NCI-H1092 (cell line): Measurements from ENCODE around the gene CADPS2.

ENCODE experiments used
- DNase-seq: peaks from one replicate; lab custom pipeline; 2025; lab: John Stamatoyannopoulos, UW

The CADPS2 gene

DNA sequence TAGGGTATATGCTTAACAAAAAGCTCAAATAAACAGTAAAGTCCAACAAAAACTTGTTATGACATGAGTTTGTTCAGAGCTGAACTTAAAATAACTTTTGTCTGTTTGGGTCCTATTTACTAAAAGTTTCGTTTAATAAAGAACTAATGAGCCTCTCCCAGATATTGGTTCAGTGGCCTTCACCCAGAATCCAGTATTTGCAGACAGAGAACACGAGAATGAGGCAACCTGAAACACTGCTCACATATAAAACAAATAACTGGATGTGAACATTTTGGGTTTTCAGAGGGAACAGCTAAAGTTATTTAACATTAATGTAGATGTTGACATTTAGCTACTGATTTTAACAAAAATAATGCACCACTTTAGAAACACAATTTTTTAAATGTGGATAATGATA lies 285.6 kb downstream of the CADPS2 start:
- no peak for DNase-seq

- no peak for DNase-seq
These were observed 286.2 kb downstream of the CADPS2 start for GRCh38 chr7:122600042-122600441.

GRCh38 chr7:122597277-122597676 lies 289.0 kb downstream of the CADPS2 start:
- no peak for DNase-seq

DNA sequence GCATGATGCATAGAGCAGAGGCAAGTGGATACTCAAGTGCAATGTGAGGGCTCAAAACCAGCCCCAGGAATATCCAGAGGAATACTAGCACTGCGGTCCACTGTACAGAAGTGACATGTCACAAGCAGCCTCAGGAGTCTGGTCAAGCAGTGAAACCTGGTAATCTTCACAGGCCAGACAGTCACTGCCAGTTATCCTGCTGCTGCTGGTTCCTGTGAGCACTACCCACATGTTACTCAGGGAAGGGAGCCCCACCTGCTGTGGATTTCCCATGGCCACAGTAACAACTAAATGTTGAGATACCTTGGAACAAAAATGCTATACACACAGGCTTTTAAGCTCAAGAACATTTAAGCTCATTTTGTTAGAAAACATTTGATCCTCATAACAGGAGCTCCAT lies 290.4 kb downstream of the CADPS2 start:
- DNase-seq, result no peak

DNA sequence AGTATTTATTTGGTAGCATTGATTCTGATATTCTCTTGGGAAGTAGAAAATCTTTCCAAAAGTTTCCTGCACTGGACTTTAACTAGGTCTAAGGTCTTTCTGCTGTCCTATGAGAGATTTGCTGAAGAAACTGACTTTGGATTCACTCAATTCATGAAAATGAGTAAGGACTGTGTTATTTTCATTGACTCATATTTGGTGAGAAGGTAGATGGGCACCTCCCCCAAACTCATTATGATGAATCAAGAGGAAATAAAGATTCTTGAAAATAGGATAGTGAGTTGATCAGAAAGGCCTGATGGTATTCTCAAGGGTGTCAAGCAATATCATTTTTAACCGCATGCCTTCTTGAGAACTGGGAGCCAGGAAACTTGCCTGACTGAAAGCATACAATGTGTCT lies 297.6 kb downstream of the CADPS2 start:
- no peak for DNase-seq

- no peak for DNase-seq
These were observed 301.5 kb downstream of the CADPS2 start for GRCh38 chr7:122584676-122585251.

GRCh38 chr7:122578350-122578749 lies 307.9 kb downstream of the CADPS2 start:
- DNase-seq, result no peak

- DNase-seq, result no peak
These were observed 308.7 kb downstream of the CADPS2 start for GRCh38 chr7:122577449-122578003.

DNA sequence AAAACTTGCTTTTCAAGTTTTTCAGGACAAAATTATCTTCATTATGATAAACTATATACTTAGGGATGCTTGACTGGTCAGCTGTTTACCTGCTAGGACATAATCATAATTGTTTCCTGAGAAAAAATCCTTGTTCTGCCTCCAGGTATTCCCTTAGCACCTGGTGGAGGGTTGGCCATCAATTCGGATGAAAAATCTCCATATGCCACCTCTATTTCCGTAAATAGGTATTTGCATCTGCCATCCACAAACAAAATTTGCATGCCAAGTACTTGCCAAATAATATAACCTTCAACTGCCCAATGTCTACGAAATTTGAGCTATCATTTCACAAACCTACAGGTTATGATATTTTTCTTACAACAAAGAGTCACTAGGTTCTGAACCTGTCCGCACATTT lies 313.6 kb downstream of the CADPS2 start:
- DNase-seq, result no peak

- no peak for DNase-seq
These were observed 324.9 kb downstream of the CADPS2 start for GRCh38 chr7:122561326-122561725.

GRCh38 chr7:122556873-122557542 lies 329.3 kb downstream of the CADPS2 start:
- no peak for DNase-seq

GRCh38 chr7:122556219-122556618 lies 330.0 kb downstream of the CADPS2 start:
- DNase-seq, result no peak

GRCh38 chr7:122553761-122554160 lies 332.5 kb downstream of the CADPS2 start:
- DNase-seq, result no peak

- no peak for DNase-seq
These were observed 333.5 kb downstream of the CADPS2 start for GRCh38 chr7:122552769-122553168.

DNA sequence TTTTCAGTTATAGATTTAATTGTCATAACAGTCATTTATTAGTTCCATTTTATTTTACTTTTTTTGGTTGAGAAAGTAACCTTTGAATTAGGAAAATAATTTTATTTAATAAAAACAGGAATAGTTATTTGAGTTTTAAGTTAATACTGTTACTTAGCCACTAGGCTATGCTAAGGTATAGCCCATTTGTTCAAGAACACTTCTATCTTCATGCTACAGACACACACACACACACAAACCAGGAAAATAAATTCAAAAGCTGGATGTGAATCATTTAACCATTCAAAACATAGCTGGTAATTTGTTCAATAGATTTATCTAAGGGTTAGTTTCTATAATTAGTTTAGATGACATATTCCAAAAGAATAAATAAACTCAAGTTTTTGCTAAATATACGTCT lies 335.7 kb downstream of the CADPS2 start:
- no peak for DNase-seq

DNA sequence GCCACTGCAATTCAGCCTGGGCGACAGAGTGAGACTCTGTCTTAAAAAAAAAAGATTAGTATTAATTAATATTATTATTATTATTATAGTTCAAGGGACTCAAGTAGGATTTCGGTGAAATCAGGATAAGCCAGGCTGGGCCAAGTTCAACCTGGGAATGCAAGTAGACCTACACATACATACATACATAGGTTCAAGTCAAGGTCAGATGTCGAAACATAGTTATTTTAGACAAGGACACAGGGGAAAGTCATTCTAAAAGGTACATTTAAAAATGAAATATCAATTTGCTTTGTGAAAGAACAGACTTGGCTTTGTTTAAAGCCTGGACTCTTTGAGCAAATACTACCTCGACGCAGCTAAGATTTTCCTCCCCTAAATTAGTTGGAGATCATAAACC lies 336.7 kb downstream of the CADPS2 start:
- no peak for DNase-seq

DNA sequence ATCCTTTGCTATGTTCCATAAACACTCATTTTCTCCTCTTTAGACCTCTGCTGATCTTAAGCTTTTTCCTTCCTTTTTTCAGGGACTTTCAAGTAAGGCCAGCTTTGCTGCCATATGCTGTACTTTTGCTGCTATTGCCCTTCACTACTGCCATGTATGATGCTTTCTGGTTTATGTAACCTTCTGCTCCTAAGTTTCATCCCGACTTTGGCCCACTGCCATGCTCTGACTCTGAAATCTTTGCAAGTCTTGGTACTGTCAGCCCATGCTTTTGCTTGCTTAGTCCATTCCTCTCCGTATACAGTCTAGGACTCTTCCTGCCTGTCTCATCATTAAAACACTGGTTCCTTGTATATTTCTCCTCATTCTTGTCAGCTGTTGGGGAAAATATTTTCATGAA lies 339.8 kb downstream of the CADPS2 start:
- no peak for DNase-seq

DNA sequence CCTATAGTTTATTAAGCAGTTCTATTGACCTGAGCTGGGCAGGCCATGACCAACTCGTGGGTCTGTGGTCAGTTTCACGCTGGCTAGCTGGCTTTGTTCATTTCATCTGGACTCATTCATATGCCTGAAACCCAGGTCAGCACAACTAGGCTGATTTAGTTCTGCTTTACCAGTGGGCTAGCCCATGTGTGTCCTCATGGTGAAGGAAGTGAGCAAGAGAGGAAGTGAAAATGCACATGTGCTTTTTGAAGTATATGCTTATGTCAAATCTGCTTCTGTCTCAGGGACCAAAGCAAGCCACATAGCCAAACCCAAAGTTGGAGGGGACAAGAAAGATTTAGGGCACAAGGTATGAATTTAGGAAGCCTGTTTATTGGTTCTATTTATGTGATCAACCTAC lies 341.8 kb downstream of the CADPS2 start:
- no peak for DNase-seq

DNA sequence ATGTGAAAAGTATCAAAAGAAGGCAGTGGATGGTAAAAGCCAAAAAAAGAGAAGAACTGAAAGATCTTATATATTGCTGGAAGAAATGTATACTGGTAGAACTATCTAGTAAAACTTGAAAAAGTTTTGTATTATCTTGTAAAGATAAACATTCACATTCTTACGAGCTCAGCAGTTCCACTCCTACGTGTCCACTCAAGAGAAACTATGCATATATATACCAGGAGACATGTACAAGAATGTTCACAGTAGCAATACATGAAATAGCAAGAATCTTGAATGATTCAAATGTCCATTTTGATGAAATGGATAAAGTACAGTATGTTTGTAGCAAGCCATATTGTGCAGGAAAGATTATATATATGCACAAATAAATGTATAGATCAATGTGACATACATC lies 342.4 kb downstream of the CADPS2 start:
- DNase-seq, result no peak

DNA sequence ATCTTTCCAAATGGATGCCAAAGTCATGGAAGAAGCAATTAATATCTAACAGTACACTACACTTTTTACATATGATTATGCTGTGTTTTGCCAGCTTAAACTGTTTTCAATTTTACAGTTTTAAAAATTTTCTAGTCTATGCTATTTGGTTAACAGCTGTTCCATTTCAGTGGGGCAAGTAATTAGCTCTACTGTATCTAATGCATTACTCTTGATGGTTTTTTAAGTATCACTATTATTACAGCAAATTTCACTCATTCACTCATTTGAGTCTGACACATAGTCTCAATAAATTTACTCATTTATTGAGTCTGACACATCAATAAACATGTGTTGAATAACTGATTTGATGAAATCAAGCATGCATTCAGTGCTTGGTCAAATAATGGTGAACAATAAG lies 343.1 kb downstream of the CADPS2 start:
- DNase-seq, result no peak

GRCh38 chr7:122535086-122535485 lies 351.2 kb downstream of the CADPS2 start:
- DNase-seq, result no peak

DNA sequence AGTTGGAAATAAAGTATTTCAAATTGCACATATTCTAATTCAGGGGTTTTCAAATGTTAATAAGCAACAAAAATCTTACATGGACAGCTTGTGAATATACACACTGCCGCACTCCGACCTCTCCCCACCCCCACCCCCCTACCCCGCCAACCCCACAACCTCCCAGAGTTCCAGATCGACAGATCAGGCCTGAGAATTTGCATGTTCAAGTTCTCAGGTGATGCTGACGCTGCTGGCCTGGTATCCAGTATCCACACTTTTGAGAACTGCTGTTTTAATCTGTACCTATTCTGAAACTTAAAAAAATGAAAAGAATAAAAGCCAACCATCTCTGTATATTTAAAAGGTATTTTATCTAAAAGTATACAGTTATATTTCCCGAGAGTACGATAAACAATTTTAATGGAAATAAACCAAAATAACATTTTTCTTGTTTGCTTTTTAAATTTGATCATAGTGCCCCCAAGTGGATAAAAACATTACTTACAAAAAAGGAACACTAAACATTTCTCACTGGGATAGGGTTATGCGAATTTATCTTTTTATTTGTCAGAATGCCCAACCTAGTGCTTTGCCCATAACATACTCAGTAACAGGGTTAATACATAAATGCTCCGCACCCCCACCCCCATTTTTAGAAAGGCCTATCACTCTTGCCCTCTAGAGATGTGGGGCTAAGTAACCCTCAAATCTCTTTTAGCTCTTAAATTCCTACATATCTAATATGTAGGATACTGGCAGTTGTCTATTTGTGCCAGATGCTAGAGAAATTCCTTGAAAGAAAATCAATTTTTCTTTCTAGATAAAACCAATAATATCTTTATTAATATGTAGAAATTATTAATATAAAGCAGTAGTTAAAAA lies 353.6 kb downstream of the CADPS2 start:
- no peak for DNase-seq
